Tongue (tissue), 2 donors: ENCODE results near the gene NHSL2. TPM values are rescaled to one million over a fixed set of nuclear protein-coding genes. Genes with fewer than 3 reads are reported as not detected.
A peak's percentile ranks its signal among the peaks of the same experiment; 100 is the strongest.

ENCODE experiments used
- DNase-seq: peaks from one replicate; pipeline ENCODE4 v3.0.0-alpha.2; 2015
- total RNA-seq: library from RNA; depleted of rRNA; stranded (reverse); fragments of >200 nt; gene quantifications from one replicate; pipeline ENCODE4 v1.2.3, GENCODE V29; 2014

Gene NHSL2
- total RNA-seq, 1 donor from 2014 or later, result 10.2 TPM

- DNase-seq, result no peak
These were observed 200.4 kb downstream of the NHSL2 start for GRCh38 chrX:72110876-72111708.

- no peak for DNase-seq
These were observed 202.8 kb downstream of the NHSL2 start for GRCh38 chrX:72113461-72113860.

- no peak for DNase-seq
These were observed 203.7 kb downstream of the NHSL2 start for GRCh38 chrX:72114306-72114705.

- no peak for DNase-seq
These were observed 204.2 kb downstream of the NHSL2 start for GRCh38 chrX:72114807-72115206.

- DNase-seq, result no peak
These were observed 204.7 kb downstream of the NHSL2 start for GRCh38 chrX:72115380-72115779.

GRCh38 chrX:72117636-72118210 lies 207.1 kb downstream of the NHSL2 start:
- no peak for DNase-seq

GRCh38 chrX:72120837-72121236 lies 210.2 kb downstream of the NHSL2 start:
- DNase-seq, result peak; percentile 47

- peak; percentile 83 for DNase-seq
These were observed 210.7 kb downstream of the NHSL2 start for GRCh38 chrX:72121383-72121782.

GRCh38 chrX:72122621-72123337 lies 212.1 kb downstream of the NHSL2 start:
- DNase-seq, result no peak

GRCh38 chrX:72123471-72124185 lies 213.0 kb downstream of the NHSL2 start:
- DNase-seq, result peak; percentile 75

GRCh38 chrX:72124540-72125201 lies 214.0 kb downstream of the NHSL2 start:
- no peak for DNase-seq

- DNase-seq, result no peak
These were observed 214.8 kb downstream of the NHSL2 start for GRCh38 chrX:72125331-72126047.

- peak; percentile 45 for DNase-seq
These were observed 215.4 kb downstream of the NHSL2 start for GRCh38 chrX:72126048-72126415.

- peak; percentile 91 for DNase-seq
These were observed 216.0 kb downstream of the NHSL2 start for GRCh38 chrX:72126539-72127140.

GRCh38 chrX:72127332-72127731 lies 216.7 kb downstream of the NHSL2 start:
- DNase-seq, result no peak

GRCh38 chrX:72128183-72128834 lies 217.7 kb downstream of the NHSL2 start:
- no peak for DNase-seq

- no peak for DNase-seq
These were observed 218.2 kb downstream of the NHSL2 start for GRCh38 chrX:72128881-72129280.

GRCh38 chrX:72129661-72130060 lies 219.0 kb downstream of the NHSL2 start:
- DNase-seq, result no peak

- no peak for DNase-seq
These were observed 219.6 kb downstream of the NHSL2 start for GRCh38 chrX:72130156-72130761.

- no peak for DNase-seq
These were observed 220.2 kb downstream of the NHSL2 start for GRCh38 chrX:72130762-72131250.
